ENCODE results near the gene NUDT21. TPM values are rescaled to one million over a fixed set of nuclear protein-coding genes. Genes with fewer than 3 reads are reported as not detected.

Gene NUDT21
- total RNA-seq, result 58.4 and 60.5 TPM in 2 replicates

DNA sequence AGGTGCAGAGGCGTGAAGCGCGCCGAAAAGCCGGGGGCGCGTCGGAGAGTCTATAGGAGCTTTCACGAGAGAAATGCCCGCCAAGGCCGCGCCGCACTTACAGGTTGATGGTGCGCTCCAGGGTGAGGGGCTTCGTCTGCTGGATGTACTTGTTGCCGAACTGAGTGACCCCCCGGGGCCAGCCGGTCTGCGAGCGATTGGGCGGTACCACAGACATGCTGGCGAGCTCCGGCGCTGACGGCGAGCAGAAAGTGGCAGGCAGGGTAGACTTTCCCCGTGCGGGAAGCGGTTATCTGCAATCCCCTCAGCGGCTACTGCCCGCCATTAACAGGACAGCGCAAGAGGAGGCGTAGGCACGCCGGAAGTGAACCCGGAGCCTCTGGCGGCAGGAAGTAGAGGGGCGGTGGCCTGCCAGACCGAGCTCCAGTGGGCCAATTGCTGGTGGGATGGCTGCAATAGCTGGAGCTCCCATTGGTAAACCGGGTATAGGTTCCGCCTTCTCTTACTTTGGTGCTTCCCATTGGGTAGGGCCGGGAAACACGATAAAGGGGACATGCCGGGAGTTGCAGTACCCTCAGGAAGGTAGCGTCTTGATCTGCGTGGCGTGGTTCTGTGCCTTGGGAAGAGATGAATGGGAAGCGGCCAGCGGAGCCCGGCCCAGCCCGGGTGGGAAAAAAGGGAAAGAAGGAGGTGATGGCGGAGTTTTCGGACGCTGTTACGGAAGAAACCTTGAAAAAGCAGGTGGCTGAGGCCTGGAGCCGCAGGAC lies at the start of gene NUDT21, which contains the start of gene OGFOD1:
Gene NUDT21, minus strand, starts transcription at position 347 of the 767 bp plus-strand sequence. Its CDS starts 130 bp downstream, at position 217.
Gene OGFOD1, plus strand, starts transcription at position 569 of the 767 bp plus-strand sequence. Its CDS starts 59 bp downstream, at position 628.

DNA sequence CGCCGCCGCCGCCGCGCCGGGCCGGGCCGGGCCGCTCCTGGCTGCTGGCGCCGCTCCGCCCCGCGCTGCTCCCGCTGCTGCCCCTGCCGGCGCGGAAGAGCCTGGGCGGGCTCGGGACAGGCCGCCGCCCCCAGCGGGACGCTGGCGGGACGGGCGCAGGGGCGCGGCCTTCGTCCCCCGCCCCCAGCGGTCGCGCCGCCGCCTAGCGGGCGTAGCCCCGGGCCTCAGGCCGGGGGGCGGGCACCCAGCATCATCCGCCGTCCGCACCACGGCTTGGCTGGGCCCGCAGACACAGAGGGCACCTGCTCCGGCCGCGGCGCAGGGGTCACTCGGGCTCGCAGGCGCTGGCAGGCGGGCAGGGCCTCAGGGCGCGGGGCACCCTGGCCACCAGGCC lies 25.7 kb downstream of the NUDT21 start, which contains the start of gene AMFR:
Gene AMFR, minus strand, starts transcription at position 107 of the 394 bp plus-strand sequence. CDS start 218 bp downstream, outside the sequence.

Other genes with a start within 250 kb of the NUDT21 start
- gene AMFR, start 25.8 kb downstream of the NUDT21 start, total RNA-seq, result 240 and 294 TPM in 2 replicates
- 81.3 and 121 TPM in 2 replicates for gene OGFOD1, start 222 bp upstream of the NUDT21 start, total RNA-seq
- gene BBS2, start 68.7 kb upstream of the NUDT21 start, total RNA-seq, result 60.7 and 61.8 TPM in 2 replicates
- not detected in 2 replicates for gene MT4, start 113.7 kb upstream of the NUDT21 start, total RNA-seq
- not detected in 2 replicates for gene MT3, start 138.2 kb upstream of the NUDT21 start, total RNA-seq
- 5.6 and 7.5 TPM in 2 replicates for gene MT2A, start 157.3 kb upstream of the NUDT21 start, total RNA-seq
- gene MT1E, start 174.4 kb upstream of the NUDT21 start, total RNA-seq, result 16.6 and 18.0 TPM in 2 replicates
- gene MT1M, start 181.3 kb upstream of the NUDT21 start, total RNA-seq, result 0.81 and 1.6 TPM in 2 replicates
- gene MT1A, start 187.3 kb upstream of the NUDT21 start, total RNA-seq, result not detected in 2 replicates
- gene MT1B, start 200.6 kb upstream of the NUDT21 start, total RNA-seq, result not detected in 2 replicates
- gene MT1F, start 206.6 kb upstream of the NUDT21 start, total RNA-seq, result 0.16 TPM in 1 of 2 replicates, not detected in the other
- not detected in 2 replicates for gene MT1G, start 216.7 kb upstream of the NUDT21 start, total RNA-seq
- not detected in 2 replicates for gene MT1H, start 218.5 kb upstream of the NUDT21 start, total RNA-seq
- 13.1 and 13.8 TPM in 2 replicates for gene MT1X, start 231.1 kb upstream of the NUDT21 start, total RNA-seq